ENCODE results near the gene CHD2. TPM values are rescaled to one million over a fixed set of nuclear protein-coding genes. Genes with fewer than 3 reads are reported as not detected.

The CHD2 gene
- total and polyA plus RNA-seq, 10 of the 15 experiments (the other 5 are each of a cell fraction or from before 2014, with no cell fraction given): 38.1 to 94.7 (median 63.3) TPM

DNA sequence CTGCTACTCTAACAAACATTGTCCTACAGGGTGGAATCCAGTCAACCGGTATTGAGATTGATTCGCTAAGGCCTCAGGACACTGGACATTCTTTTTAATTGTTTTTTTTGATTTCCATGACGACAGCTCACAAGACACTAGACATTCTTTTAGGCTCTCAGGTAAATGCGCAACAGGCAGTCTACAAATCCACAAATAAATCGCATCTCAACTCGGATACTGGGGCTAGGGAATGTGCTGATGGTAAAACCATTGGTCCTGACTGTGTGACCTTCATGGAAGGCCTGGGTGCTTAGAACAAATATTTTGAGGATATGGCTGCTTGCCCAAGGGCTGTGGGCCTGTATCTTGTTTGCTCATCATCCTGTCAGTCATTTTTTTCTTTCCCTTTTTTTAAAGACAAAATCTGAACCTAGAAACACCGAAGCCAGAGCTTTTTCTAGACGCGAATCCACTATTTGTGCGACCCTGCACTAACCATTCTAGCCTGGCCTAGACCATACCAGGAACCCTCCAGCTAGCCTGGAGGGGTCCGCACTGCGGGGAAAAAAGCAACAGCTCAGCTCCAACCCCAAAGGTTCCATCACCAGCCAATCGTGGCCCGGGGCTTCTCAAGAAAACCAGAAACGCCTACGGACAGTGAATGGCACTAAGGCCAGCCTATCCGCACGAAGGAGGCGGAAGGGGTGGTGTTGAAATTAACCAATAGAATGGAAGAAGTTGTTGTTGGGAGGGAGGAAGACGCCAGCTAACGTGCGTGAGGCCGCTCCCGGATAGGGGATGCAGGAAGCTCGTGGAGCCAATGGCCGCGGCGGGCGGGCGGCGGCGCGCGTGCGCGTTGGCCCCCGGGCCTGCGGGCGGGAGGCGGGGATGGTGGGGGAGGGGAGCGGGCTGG is 18.1 kb upstream of the CHD2 start (continued):
- TF ChIP-seq, protein P1, sequence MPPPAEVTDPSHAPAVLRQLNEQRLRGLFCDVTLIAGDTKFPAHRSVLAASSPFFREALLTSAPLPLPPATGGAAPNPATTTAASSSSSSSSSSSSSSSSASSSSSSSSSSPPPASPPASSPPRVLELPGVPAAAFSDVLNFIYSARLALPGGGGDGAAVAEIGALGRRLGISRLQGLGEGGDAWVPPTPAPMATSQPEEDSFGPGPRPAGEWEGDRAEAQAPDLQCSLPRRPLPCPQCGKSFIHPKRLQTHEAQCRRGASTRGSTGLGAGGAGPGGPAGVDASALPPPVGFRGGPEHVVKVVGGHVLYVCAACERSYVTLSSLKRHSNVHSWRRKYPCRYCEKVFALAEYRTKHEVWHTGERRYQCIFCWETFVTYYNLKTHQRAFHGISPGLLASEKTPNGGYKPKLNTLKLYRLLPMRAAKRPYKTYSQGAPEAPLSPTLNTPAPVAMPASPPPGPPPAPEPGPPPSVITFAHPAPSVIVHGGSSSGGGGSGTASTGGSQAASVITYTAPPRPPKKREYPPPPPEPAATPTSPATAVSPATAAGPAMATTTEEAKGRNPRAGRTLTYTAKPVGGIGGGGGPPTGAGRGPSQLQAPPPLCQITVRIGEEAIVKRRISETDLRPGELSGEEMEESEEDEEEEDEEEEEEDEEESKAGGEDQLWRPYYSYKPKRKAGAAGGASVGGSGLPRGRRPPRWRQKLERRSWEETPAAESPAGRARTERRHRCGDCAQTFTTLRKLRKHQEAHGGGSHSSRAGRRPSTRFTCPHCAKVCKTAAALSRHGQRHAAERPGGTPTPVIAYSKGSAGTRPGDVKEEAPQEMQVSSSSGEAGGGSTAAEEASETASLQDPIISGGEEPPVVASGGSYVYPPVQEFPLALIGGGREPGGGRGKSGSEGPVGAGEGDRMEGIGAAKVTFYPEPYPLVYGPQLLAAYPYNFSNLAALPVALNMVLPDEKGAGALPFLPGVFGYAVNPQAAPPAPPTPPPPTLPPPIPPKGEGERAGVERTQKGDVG (CRISPR knock-in tag; IDR thresholded peaks at IDR 0.05): no peak
- TF ChIP-seq CREB1 (IDR thresholded peaks at IDR 0.05; ENCODE audit: low read depth): peak; percentile 82

DNA sequence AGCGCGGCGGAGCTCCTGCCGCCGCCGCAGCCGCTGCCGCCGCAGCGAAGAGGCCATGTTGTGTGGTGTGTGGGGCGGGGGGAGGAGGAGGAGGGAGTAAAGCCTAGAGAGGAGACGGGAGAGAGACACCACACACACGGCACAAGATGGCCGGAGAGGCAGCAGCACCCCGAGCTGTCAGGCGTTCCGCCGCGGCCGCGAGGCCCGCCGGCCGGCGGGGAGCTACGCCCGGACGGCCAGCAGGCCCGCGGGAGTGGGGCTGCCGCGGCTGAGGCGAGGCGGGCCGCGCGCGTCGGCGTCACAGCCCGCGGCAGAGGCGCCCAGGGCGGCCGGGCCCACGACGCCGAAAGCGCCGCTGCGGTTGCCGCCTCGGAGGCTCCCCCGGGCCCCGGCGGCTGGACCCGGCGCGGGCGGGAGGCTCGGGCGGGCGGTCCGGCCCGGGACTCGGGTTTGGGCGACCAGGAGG is 17.4 kb upstream of the CHD2 start:
- under 1% methylated on average over 23 of the region's 67 CpGs for WGBS (ENCODE audit: insufficient coverage, insufficient replicate concordance, low lambda C conversion rate, missing lambda C conversion rate)
- ChIA-PET POLR2A (interaction anchor here (0.6 to 8.2 kb wide), 24 partner anchors 9 to 86 kb away, joined by 3 to 207 read pairs (median 4); partner anchors contain the start of gene CHD2), RAD21 (ENCODE audit: unreplicated experiment) (interaction anchor here (0.6 to 10.4 kb wide), 23 partner anchors 13 to 217 kb away, joined by 3 to 174 read pairs (median 5); partner anchors contain the start of gene CHD2), CTCF (interaction anchor here (0.6 to 2.8 kb wide), 20 partner anchors 13 to 86 kb away, joined by 3 to 25 read pairs (median 4); partner anchors contain the start of gene CHD2), SMC1A (ENCODE audit: uncharacterized antibody, unreplicated experiment) (interaction anchor here (0.9 to 16.8 kb wide), 15 partner anchors 15 to 86 kb away, joined by 3 to 252 read pairs (median 5); partner anchors contain the start of gene CHD2)
- no peaks in the 10 kb centered on the region for H3K27me3 ChIP-seq (replicated peaks in 1 of 2; ENCODE audit: control insufficient read depth in 2 of 2, insufficient read depth in 2 of 2, low read length in 1 of 2)
- peaks cover 5% of the 10 kb centered on the region; the same call in 1 of the 2 replicates for H3K4me1 ChIP-seq (ENCODE audit: control insufficient read depth, insufficient read depth, low read length)
- intact Hi-C loops (cut with micrococcal nuclease; ENCODE audit: unreplicated experiment): loop anchor here (1.0 to 5.0 kb wide), 4 partner anchors 22 to 73 kb away; no protein-coding TSS in a partner anchor
- H3K4me2 ChIP-seq (ENCODE audit: control insufficient read depth, insufficient read depth): no peak overlapping the region
- H3K9ac ChIP-seq (ENCODE audit: control insufficient read depth, insufficient read depth, low read length): peak overlapping the region; percentile 96
- no TSS peak for BruUV-seq (replicated peaks)
- H3K4me3 ChIP-seq: peak overlapping the region; percentile 97
- peaks cover 0 to 20% of the 10 kb centered on the region in 2 experiments; a peak in 1 of 4 replicates for H3K36me3 ChIP-seq (ENCODE audit: control insufficient read depth in 2 of 2, insufficient read depth in 2 of 2, low read length in 1 of 2)
- no peak for DNase-seq (ENCODE audit: low read depth, low spot score)
- H3K27ac ChIP-seq (ENCODE audit: control insufficient read depth, insufficient read depth): peak overlapping the region; percentile 96
- no peaks in the 10 kb centered on the region for H3K9me3 ChIP-seq (replicated peaks; ENCODE audit: control insufficient read depth, insufficient read depth, low read length)
- ATAC-seq: peak; percentile 73
- H2AFZ ChIP-seq (ENCODE audit: control insufficient read depth, low read depth, low read length): no peak overlapping the region
- in situ Hi-C loops (cut with MboI): loop anchor here (10.0 kb wide), 1 partner anchor 68 kb away; no protein-coding TSS in a partner anchor
- H3K79me2 ChIP-seq (ENCODE audit: control insufficient read depth, insufficient read depth, low read length): peaks cover 53% of the 10 kb centered on the region
- no peaks in the 10 kb centered on the region for H4K20me1 ChIP-seq (ENCODE audit: control insufficient read depth, insufficient read depth)
- no peak for FAIRE-seq
- TF ChIP-seq CEBPB (IDR thresholded peaks at IDR 0.05; ENCODE audit: borderline replicate concordance in 1 of 2, low read depth in 2 of 2, low read length in 2 of 2) (no peak), MTA2 (IDR thresholded peaks at IDR 0.05; ENCODE audit: low read depth) (no peak), ZNF217 (IDR thresholded peaks at IDR 0.05) (no peak), POLR2A (IDR thresholded peaks at IDR 0.05; ENCODE audit: low read depth, low read length) (peak; percentile 79), TCF12 (IDR thresholded peaks at IDR 0.05; ENCODE audit: low read depth, low read length) (peak; percentile 70; the same call in 1 of the 2 replicates), BACH1 (IDR thresholded peaks at IDR 0.05; ENCODE audit: borderline replicate concordance) (peak; percentile 78), ASH2L (IDR thresholded peaks at IDR 0.05; ENCODE audit: borderline replicate concordance, low read depth) (no peak), JUND (IDR thresholded peaks at IDR 0.05; ENCODE audit: low read depth, low read length) (0 out of 2 replicates have a peak, but pooled peaks have one; percentile 15), MTA3 (IDR thresholded peaks at IDR 0.05; ENCODE audit: borderline replicate concordance, low read length) (no peak)
- TF ChIP-seq, protein P2, sequence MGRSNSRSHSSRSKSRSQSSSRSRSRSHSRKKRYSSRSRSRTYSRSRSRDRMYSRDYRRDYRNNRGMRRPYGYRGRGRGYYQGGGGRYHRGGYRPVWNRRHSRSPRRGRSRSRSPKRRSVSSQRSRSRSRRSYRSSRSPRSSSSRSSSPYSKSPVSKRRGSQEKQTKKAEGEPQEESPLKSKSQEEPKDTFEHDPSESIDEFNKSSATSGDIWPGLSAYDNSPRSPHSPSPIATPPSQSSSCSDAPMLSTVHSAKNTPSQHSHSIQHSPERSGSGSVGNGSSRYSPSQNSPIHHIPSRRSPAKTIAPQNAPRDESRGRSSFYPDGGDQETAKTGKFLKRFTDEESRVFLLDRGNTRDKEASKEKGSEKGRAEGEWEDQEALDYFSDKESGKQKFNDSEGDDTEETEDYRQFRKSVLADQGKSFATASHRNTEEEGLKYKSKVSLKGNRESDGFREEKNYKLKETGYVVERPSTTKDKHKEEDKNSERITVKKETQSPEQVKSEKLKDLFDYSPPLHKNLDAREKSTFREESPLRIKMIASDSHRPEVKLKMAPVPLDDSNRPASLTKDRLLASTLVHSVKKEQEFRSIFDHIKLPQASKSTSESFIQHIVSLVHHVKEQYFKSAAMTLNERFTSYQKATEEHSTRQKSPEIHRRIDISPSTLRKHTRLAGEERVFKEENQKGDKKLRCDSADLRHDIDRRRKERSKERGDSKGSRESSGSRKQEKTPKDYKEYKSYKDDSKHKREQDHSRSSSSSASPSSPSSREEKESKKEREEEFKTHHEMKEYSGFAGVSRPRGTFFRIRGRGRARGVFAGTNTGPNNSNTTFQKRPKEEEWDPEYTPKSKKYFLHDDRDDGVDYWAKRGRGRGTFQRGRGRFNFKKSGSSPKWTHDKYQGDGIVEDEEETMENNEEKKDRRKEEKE (IDR thresholded peaks at IDR 0.05): peak; percentile 67; the same call in 1 of the 2 replicates
- TF ChIP-seq, protein P3, sequence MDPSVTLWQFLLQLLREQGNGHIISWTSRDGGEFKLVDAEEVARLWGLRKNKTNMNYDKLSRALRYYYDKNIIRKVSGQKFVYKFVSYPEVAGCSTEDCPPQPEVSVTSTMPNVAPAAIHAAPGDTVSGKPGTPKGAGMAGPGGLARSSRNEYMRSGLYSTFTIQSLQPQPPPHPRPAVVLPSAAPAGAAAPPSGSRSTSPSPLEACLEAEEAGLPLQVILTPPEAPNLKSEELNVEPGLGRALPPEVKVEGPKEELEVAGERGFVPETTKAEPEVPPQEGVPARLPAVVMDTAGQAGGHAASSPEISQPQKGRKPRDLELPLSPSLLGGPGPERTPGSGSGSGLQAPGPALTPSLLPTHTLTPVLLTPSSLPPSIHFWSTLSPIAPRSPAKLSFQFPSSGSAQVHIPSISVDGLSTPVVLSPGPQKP (IDR thresholded peaks at IDR 0.05; ENCODE audit: low read depth, low read length): peak; percentile 43; the same call in 1 of the 2 replicates

Data from GM12878 (cell line).